ENCODE results near the gene TTBK1. TPM values are rescaled to one million over a fixed set of nuclear protein-coding genes. Genes with fewer than 3 reads are reported as not detected.

TTBK1 gene
- total RNA-seq, 1 donor from 2014 or later: under 0.01 TPM

GRCh38 chr6:43308101-43308989, 65.1 kb downstream of the TTBK1 start, which contains the start of gene CRIP3:
Gene CRIP3, minus strand, starts transcription at chr6:43308826. Its CDS starts 34 bp downstream, at chr6:43308792.
- TF ChIP-seq CTCF (conservative IDR thresholded peaks at IDR 0.05; ENCODE audit: low read depth, low read length): peak; percentile 51
- peak within 1 kb of the TSS; percentile 41 for H3K4me3 ChIP-seq (ENCODE audit: low read depth, low read length)
- no peak for DNase-seq (ENCODE audit: low read depth)

- H3K4me3 ChIP-seq (ENCODE audit: low read depth, low read length): peak overlapping the region; percentile 41
- TF ChIP-seq CTCF (conservative IDR thresholded peaks at IDR 0.05; ENCODE audit: low read depth, low read length): no peak
- no peak for DNase-seq (ENCODE audit: low read depth)
Observed at GRCh38 chr6:43308990-43309477, 65.8 kb downstream of the TTBK1 start.

- TF ChIP-seq CTCF (conservative IDR thresholded peaks at IDR 0.05; ENCODE audit: low read depth, low read length): no peak
- H3K4me3 ChIP-seq (ENCODE audit: low read depth, low read length): no peak overlapping the region
- DNase-seq (ENCODE audit: low read depth): no peak
Observed at GRCh38 chr6:43310134-43310533, 66.9 kb downstream of the TTBK1 start.

GRCh38 chr6:43310624-43311023, 67.3 kb downstream of the TTBK1 start:
- no peak overlapping the region for H3K4me3 ChIP-seq (ENCODE audit: low read depth, low read length)
- no peak for TF ChIP-seq CTCF (conservative IDR thresholded peaks at IDR 0.05; ENCODE audit: low read depth, low read length)
- no peak for DNase-seq (ENCODE audit: low read depth)

GRCh38 chr6:43311666-43312065, 68.4 kb downstream of the TTBK1 start:
- DNase-seq (ENCODE audit: low read depth): no peak
- no peak for TF ChIP-seq CTCF (conservative IDR thresholded peaks at IDR 0.05; ENCODE audit: low read depth, low read length)
- no peak overlapping the region for H3K4me3 ChIP-seq (ENCODE audit: low read depth, low read length)

GRCh38 chr6:43313813-43314212, 70.5 kb downstream of the TTBK1 start:
- no peak for TF ChIP-seq CTCF (conservative IDR thresholded peaks at IDR 0.05; ENCODE audit: low read depth, low read length)

More at GRCh38 chr6:43313813-43314212, 70.5 kb downstream of the TTBK1 start:
- DNase-seq (ENCODE audit: low read depth): no peak
- H3K4me3 ChIP-seq (ENCODE audit: low read depth, low read length): no peak overlapping the region

Data from epithelial cell of proximal tubule (primary cell).